DMS79 treated with DMSO at 0.1 percent for 48 hours (cell line): Measurements from ENCODE around the gene TRIP13.
"Not testable (repeated sequence)": the region's sequence is repeated elsewhere in the genome, so short reads cannot be mapped to it uniquely, and the experiment has no call there.

ENCODE experiments used
- DNase-seq: peaks from one replicate; lab custom pipeline; 2025; lab: John Stamatoyannopoulos, UW

TRIP13 gene

GRCh38 chr5:872301-872700, 20.4 kb upstream of the TRIP13 start:
- no peak for DNase-seq

DNA sequence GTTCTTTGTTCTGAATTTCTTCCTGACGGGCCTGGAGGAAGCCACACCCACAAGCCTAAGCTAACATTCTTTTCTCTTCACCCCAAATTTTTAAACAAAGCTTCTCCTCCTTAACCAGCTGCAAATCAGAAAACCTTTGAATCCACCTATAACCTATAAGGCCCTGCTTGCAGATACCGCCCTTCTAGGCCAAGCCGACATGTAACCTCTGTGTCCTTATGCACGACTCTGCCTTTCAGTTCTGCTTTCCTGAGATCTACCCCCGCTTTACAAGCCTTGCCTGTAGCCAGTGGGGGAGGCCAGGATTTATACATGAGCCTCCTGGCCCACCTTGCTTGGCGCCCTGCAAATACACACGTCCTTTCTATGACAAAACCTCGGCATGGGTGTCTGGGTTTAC, 19.4 kb upstream of the TRIP13 start:
- DNase-seq, result no peak

- no peak for DNase-seq
These were observed 16.8 kb upstream of the TRIP13 start for GRCh38 chr5:875931-876330.

DNA sequence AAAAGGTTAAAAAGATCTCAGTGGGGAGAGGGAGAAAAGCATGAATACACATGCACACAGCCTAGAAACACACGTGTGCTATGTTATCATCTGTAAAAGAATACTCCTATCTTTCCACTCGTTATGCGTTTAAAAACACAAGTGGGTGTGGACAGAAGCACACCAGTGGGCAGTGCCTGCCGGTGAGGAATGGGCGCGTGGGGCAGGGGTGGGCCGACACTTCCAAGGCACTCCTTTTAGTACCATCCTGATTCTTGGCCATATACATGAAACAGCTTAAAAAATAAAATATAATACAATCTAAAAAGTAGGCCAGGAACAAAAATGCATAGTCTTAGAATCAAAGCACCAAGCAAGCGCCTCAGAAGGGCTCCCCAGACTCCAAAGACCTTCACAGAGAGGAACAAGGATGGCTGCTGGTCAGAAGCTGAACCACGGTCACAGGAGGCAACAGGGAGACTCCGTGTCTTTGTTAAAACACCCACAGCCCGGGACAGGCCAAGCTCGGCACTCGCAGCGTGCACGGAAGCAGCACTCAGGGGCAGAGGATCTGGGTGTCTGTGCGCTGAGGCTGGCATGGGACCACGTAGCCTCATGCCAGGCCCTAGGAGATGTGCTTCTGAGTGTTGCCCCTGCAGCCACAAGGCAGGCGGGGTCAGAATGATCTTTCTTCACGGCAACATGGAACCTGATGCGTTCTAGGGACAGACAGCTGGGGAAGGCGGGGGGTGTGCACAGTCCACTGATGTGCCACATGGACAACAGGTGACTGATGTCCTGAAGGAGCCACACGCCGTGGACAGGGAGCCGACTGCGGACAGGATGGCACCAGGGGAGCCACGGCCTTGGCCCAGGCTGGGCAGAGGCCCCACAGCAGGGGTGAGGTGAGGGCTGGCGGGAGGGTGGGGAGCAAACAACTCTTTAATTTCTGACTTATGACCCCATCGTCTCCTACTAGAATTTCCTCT, 16.0 kb upstream of the TRIP13 start:
- no peak for DNase-seq

DNA sequence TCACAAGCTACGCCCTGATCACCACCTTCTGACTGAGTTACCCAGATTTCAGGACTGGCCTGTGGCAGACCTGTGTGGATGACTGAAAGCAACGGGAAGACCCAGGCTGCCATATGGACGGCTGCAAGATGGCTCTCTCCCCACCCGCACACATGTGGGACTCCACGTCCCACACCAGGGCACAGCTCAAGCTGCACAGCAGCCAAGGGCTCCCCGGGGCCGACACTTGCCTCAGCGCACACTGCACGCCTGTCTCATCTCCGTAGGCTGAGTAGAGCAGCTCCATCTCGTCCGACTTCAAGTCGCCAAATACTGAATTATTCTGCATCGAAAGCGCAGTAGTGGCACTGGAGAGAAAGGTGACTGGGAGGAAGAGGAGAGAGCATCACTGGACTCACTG, 14.6 kb upstream of the TRIP13 start:
- DNase-seq, result no peak

GRCh38 chr5:878677-879076, 14.0 kb upstream of the TRIP13 start:
- DNase-seq, result not testable (repeated sequence)

GRCh38 chr5:880816-881550, 11.7 kb upstream of the TRIP13 start:
- no peak for DNase-seq

- no peak for DNase-seq
These were observed 11.1 kb upstream of the TRIP13 start for GRCh38 chr5:881551-881935.

- DNase-seq, result no peak
These were observed 10.2 kb upstream of the TRIP13 start for GRCh38 chr5:882253-883183.

DNA sequence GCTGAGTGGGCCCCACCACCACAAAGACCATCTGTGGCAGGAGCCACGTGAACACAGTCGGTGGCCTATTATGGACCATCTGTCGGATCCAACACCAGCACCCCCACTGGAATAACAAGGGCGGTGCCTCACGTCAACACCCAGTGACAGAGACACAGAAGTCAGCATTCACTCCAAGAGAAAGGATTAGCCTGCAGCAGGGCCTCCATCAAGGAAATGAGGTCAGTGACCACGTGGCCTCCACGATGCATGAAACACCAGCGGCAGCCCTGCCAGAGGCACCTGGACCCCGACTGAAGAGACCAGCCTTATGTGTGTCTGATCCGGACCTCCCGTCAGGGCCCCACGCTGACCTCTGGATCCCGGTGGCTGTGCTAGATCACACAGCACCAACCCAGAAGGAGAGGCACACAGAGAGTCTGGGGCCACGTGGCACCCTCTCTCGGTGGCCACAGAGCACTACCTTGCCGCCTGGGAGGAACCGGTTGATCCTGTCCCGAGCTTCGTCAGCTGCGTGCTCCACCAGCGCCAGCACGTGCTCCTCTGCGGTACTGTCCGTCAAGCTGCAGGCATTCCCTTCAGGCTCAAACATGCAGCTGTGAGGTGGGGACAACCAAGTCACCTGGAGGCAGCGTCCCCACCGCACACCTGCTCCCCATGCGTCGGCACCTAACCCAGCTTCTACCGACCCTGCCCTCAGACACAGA, 9.1 kb upstream of the TRIP13 start:
- no peak for DNase-seq

DNA sequence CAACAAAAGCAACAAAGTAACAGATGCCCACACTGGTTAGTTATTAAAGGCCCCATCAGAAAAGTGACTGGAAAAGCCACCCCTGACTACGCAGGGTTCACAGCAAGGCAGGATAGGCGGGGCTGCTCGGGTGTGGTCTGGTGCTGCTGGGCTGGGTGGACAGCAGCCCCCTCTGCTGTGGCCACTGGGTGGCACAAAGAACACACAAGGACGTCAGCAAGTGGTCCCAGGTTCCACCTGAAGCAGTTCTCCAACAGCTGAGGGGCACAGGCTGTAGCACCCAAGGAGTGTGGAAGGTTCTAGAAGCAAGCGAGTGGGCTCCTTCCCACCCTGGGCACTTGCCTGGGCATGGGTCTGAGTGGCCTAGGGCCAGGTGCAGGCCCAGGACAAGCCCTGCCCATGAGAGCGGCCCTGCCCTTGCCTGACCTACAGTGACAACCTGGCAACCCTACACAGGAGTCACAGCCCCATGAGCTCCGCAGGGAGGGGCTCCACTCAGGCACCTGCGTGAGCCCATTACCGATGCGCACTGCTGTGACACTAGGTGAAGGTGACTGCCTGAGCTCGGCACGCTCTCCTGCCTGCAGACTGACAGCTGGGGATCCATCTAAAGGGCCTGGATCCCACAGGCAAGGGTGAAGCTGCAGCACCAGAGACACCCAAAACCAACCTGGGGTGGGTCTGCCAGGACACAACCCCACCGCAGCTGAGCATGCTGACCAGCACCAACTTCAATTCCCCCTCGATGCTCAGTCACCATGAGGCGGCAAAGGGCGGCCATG, 8.1 kb upstream of the TRIP13 start:
- no peak for DNase-seq

- no peak for DNase-seq
These were observed 7.6 kb upstream of the TRIP13 start for GRCh38 chr5:885127-885442.

- DNase-seq, result peak; percentile 93
These were observed 7.2 kb upstream of the TRIP13 start for GRCh38 chr5:885529-885928.

- DNase-seq, result no peak
These were observed 6.6 kb upstream of the TRIP13 start for GRCh38 chr5:886036-886435.

- DNase-seq, result peak; percentile 39
These were observed 5.9 kb upstream of the TRIP13 start for GRCh38 chr5:886716-887325.

- peak; percentile 57 for DNase-seq
These were observed 4.6 kb upstream of the TRIP13 start for GRCh38 chr5:887947-888637.

- no peak for DNase-seq
These were observed 4.0 kb upstream of the TRIP13 start for GRCh38 chr5:888638-889035.

- DNase-seq, result no peak
These were observed 3.5 kb upstream of the TRIP13 start for GRCh38 chr5:889075-889710.

- no peak for DNase-seq
These were observed 1.4 kb upstream of the TRIP13 start for GRCh38 chr5:891117-891836.
